ENCODE results near the gene BRPF1.

GRCh38 chr3:9739181-9739580 is 7.6 kb downstream of the BRPF1 start:
- TF ChIP-seq CTCF (conservative IDR thresholded peaks at IDR 0.05 in 1 of 2, IDR thresholded peaks at IDR 0.05 in 1 of 2; ENCODE audit: low read depth in 1 of 2, low read length in 2 of 2): no peak
- TF ChIP-seq EZH2 (IDR thresholded peaks at IDR 0.05; ENCODE audit: low read length, missing control alignments): no peak
